Measurements from ENCODE around the gene GDF2.

GRCh38 chr10:47308775-47309174 lies 13.5 kb upstream of the GDF2 start:
- TF ChIP-seq CTCF (IDR thresholded peaks at IDR 0.05) (no peak), POLR2A (IDR thresholded peaks at IDR 0.05) (no peak)

Measured in testis (tissue), 2 donors.